ENCODE data around the gene CCDC106.

The CCDC106 gene

DNA sequence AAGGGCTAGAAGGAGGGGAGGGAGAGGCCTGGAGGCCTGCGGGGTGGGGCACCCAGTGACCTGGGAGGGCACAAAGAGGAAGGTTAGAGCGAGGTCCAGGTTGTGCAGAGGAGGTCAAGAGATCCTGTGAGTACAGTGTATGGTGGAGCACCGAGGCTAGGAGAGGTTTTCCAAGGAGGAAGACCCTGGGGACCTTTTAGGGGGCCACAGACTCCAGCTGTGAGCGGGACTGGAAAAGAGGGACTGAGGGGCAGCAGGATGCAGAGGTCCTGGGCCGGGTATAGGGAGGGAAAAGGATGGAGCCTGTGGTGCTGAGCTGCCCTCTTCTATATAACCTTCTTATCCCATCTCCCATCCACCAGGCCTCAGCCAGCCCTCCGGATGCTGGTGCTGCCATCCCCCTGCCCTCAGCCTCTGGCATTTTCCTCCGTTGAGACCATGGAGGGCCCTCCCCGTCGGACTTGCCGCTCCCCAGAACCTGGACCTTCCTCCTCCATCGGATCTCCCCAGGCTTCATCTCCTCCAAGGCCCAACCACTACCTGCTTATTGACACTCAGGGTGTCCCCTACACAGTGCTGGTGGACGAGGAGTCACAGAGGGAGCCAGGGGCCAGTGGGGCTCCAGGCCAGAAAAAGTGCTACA lies 3.7 kb upstream of the CCDC106 start:
- in situ Hi-C loops (cut with HindIII; ENCODE audit: low sequenced_read_pairs) = no loop called here
- DNase-seq (ENCODE audit: low read depth, low spot score) = no peak
- TF ChIP-seq, protein P1, sequence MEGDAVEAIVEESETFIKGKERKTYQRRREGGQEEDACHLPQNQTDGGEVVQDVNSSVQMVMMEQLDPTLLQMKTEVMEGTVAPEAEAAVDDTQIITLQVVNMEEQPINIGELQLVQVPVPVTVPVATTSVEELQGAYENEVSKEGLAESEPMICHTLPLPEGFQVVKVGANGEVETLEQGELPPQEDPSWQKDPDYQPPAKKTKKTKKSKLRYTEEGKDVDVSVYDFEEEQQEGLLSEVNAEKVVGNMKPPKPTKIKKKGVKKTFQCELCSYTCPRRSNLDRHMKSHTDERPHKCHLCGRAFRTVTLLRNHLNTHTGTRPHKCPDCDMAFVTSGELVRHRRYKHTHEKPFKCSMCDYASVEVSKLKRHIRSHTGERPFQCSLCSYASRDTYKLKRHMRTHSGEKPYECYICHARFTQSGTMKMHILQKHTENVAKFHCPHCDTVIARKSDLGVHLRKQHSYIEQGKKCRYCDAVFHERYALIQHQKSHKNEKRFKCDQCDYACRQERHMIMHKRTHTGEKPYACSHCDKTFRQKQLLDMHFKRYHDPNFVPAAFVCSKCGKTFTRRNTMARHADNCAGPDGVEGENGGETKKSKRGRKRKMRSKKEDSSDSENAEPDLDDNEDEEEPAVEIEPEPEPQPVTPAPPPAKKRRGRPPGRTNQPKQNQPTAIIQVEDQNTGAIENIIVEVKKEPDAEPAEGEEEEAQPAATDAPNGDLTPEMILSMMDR (IDR thresholded peaks at IDR 0.05; ENCODE audit: low read depth, low read length) = no peak
- peak overlapping the region; percentile 75 for H3K4me3 ChIP-seq (ENCODE audit: low read depth, low read length)

DNA sequence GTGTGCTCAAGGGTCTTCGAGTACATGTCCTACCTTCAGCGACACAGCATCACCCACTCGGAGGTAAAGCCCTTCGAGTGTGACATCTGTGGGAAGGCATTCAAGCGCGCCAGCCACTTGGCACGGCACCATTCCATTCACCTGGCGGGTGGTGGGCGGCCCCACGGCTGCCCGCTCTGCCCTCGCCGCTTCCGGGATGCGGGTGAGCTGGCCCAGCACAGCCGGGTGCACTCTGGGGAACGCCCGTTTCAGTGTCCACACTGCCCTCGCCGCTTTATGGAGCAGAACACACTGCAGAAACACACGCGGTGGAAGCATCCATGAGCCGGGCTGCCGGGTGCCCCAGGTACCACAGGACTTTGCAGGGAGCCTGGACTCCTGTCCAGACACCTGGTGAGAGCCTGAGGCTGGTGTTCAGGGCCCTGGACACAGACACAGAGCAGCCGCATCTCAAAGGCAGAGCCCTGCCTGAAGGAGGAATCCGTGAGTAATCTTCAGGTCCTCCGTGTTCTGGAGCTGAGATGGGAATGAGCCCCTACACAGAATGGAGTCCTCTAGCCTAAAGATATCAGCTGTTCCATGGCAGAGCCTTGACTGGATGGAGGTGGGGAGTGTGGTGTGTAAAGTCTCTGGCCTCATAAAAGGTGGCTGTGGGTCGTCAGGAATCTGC lies 3.0 kb upstream of the CCDC106 start:
- TF ChIP-seq, protein P1 (IDR thresholded peaks at IDR 0.05; ENCODE audit: low read depth, low read length) = no peak
- in situ Hi-C loops (cut with HindIII; ENCODE audit: low sequenced_read_pairs) = no loop called here
- no peak for DNase-seq (ENCODE audit: low read depth, low spot score)
- H3K4me3 ChIP-seq (ENCODE audit: low read depth, low read length) = peak overlapping the region; percentile 75

DNA sequence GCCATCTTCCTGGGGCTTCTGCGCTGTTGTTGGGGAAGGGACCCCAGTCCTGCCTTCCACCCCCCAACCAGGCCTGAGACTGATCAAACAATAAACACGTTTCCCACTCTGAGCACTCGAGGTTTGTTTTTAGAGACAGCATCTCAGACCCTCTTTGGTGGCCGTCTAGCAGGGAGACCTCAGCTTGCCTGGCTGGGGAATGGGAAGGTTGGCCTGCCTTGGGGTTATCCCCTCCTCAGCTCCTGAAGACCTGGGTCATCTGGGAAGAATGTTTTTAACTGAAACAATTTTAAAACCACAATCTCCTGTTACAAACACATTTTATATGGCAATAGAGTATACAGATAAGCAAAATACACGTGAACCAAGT lies 2.5 kb upstream of the CCDC106 start:
- DNase-seq (ENCODE audit: low read depth, low spot score) = no peak
- no peak overlapping the region for H3K4me3 ChIP-seq (ENCODE audit: low read depth, low read length)
- in situ Hi-C loops (cut with HindIII; ENCODE audit: low sequenced_read_pairs) = no loop called here
- TF ChIP-seq, protein P1 (IDR thresholded peaks at IDR 0.05; ENCODE audit: low read depth, low read length) = no peak

DNA sequence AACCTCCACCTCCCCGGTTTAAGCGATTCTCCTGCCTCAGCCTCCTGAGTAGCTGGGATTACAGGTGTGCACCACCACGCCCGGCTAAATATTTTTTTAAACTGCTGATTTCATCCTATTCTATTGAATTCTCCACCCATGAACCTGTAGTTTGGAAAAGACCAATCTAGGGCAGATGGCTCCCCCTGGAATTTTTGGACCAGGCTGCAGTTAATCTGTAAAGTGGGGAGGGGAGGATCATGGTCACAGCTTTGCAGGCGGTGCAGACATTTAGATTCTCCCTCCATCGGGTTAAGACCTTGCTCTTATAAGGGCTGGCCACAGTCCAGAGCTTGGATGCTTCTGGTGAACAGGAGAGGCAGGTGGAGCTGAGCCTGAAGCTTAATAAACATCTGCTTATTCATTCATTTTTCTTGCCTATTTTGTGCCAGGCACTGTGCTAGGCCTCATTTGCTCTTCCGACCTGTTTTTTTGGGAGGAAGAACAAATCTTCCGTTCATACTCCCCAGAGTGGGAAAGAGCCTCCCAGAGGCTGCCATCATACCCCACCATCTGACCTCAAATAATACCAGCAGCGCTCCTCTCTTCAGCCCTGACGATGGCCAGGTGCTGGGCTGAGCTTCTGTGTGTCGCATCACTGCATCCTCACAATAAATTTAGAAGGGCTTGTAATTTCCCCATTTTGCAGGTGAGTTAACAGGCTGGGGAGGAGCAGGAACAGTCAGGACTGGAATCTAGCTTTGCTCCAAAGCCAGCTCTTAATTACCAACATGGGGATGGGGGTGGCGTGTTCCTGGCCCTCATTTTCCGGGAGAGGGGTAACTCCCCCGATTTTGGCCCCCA lies 902 bp upstream of the CCDC106 start:
- TF ChIP-seq, protein P1 (IDR thresholded peaks at IDR 0.05; ENCODE audit: low read depth, low read length) = no peak
- in situ Hi-C loops (cut with HindIII; ENCODE audit: low sequenced_read_pairs) = no loop called here

DNA sequence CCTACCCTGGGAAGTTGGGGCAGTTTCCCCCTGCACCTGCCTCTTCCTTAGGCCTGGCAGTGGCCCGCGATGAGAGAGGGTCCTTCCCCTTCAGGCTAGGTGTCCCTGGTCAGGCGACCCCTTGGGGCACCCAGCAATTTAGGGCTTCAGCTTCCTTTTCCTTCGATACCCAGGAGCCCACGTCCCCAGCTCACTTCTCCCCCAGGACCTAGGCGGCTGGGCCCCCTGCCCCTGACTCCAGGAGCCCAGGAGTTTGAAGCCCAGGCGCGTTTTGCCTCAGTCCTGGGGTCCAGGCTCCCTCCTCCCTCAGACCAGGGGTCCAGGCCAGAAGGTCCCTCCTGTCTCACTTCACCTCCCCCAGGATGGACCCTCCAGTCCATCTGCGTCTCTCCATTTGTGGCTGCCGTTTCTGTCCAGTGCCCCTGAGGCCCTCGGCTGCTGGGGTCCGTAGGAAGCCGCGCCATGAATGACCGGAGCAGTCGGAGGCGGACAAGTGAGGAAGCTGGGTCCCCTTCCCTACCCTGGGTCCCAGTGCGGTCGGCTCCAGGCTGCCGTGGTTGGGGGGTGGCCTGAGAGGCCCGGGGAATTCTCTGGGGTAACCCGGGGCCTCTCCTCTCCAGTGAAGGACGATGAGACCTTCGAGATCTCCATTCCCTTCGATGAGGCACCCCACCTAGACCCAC lies 714 bp downstream of the CCDC106 start:
- in situ Hi-C loops (cut with HindIII; ENCODE audit: low sequenced_read_pairs) = no loop called here
- DNase-seq (ENCODE audit: low read depth, low spot score) = no peak
- TF ChIP-seq, protein P1 (IDR thresholded peaks at IDR 0.05; ENCODE audit: low read depth, low read length) = no peak
- H3K4me3 ChIP-seq (ENCODE audit: low read depth, low read length) = peak overlapping the region; percentile 71

More for the DNA sequence above, 902 bp upstream of the CCDC106 start:
- H3K4me3 ChIP-seq (ENCODE audit: low read depth, low read length) = peak overlapping the region; percentile 71
- no peak for DNase-seq (ENCODE audit: low read depth, low spot score)
